ENCODE data around the gene SMIM44.
"Not testable (repeated sequence)": the region's sequence is repeated elsewhere in the genome, so short reads cannot be mapped to it uniquely, and the experiment has no call there.

The SMIM44 gene

GRCh38 chr19:3456925-3457527 is 26.2 kb downstream of the SMIM44 start:
- no peak for DNase-seq

DNA sequence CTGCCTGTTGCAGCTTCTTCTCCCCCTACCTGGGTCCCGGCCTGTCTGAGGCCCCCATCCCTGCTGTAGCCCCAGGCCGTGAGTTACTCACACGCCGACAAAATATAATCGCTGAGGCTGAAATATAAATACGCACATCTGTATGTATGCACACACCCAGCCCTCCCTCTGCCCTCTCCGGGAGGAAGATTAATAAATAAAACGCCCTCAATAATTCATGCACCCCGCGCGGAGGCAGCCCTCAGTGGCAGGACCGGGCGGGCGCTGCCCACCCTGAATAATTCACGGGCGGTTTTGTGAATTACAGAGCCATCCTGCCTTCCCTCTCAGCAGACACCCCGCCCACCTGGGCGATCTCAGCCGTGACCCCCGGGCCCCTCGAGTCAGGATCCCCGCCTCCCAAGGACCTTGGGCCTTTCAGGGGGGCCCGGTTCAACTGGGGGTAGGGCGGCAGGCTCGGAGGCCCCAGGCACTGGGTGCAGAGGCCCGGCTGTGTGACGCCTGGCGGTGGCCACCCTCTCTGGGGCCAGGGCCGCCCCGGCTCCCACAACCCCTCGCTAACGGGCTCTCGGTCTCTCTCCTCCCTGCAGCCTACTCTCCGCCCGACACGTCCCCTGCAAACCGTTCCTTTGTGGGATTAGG is 27.2 kb downstream of the SMIM44 start:
- DNase-seq, result no peak

GRCh38 chr19:3455393-3455955 is 27.8 kb downstream of the SMIM44 start:
- no peak for DNase-seq

GRCh38 chr19:3454656-3455392 is 28.4 kb downstream of the SMIM44 start:
- DNase-seq, result no peak

DNA sequence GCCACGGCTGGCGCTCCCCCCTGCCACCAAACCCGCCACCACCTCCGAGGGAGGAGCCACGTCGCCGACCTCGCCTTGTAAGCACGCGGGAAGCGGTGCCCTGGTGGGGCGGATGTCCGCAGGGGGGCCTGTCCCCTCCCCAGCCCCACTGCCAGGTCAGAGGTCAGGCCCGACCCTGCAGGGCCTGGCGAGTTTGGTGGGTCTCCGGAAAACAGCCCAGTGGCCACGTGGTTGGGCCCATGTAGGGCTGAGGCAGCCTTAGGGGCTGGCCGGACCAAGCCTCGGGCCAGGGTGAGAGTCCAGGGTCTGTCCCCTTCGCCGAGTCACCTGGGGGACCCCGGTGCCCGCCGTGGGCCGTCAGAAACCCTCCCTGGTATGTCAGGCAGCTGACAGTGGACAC is 29.4 kb downstream of the SMIM44 start:
- no peak for DNase-seq

- DNase-seq, result not testable (repeated sequence)
Measured at GRCh38 chr19:3452942-3453214, 30.4 kb downstream of the SMIM44 start.

DNA sequence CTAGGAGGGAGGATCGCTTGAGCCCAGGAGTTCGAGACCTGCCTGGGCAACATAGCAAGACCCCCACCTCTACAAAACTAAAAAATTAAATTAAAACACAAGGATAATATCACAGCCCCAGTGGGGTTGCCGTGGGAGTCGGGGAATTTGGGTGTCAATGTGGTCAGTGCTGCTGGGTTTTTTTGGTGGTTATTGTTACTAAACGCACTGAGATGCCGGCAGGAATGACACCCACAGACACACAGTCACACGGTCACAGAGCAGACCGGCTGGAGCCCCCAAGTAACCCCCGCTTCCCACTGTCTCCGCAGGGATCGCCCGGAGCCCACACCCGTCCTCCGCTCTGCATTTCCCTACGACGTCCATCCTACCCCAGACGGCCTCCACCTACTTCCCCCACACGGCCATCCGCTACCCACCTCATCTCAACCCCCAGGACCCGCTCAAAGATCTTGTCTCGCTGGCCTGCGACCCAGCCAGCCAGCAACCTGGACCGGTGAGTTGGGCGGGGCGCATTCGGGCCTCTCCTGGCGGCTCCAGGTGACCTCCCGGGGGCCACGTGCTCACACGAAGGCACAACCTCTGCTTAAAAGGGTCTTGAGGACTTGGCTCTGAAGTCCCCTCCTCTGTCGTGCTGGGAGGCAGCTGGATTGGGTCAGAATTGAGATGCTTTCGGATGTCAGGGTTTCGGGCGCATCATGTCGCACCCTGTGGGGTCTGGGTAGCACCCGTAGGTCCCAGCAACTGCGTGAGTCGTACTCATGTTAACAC is 30.9 kb downstream of the SMIM44 start:
- no peak for DNase-seq

- no peak for DNase-seq
Measured at GRCh38 chr19:3451451-3451866, 31.8 kb downstream of the SMIM44 start.

- no peak for DNase-seq
Measured at GRCh38 chr19:3450796-3451411, 32.3 kb downstream of the SMIM44 start.

DNA sequence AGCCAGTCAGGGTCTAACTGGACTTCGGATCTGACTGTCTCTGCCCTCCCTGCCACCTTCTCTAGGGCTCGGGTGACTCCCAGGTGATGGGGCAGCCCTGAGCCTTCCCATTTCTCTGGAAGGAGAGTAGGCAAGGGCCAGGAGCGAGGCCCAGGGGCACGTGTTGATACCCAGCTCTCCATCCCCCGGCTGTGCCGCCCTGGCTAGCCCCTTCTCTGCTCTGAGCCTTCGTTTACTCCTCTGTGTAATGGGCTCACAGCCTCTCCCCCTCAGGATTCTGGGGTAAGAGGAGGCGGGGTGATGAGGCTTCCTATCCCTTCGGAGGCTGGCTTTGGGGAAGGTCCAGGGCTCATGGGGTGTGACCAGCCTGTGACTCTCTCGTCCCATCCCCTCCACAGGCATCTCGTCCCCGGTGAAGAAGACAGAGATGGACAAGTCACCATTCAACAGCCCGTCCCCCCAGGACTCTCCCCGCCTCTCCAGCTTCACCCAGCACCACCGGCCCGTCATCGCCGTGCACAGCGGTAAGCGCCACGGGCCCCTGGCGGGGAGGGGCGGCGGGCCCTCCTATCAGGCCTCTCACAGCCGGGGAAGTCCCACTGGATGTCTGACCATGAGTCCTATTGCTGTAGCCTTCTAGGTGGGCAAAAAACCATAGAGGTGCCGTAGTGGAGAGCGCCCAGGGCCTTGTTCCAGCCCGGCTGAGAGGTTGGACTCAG is 34.5 kb downstream of the SMIM44 start:
- no peak for DNase-seq

DNA sequence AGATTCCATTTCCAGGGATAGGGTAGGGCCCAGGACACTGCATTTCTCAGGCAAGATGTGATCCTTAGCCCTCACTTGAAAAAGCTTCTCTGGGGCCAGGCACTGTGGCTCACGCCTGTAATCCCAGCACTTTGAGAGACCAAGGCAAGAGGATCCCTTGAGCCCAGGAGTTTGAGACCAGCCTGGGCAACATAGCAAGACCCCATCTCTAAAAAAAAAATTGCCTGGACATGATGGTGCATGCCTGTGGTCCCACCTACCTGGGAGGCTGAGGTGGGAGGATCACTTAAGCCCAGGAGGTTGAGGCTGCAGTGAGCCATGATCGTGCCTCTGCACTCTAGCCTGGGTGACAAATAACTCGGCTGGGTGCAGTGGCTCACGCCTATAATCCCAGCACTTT is 36.6 kb downstream of the SMIM44 start:
- not testable (repeated sequence) for DNase-seq

GRCh38 chr19:3444695-3445234 is 38.5 kb downstream of the SMIM44 start:
- DNase-seq, result no peak

GRCh38 chr19:3443840-3444694 is 39.2 kb downstream of the SMIM44 start:
- no peak for DNase-seq

DNA sequence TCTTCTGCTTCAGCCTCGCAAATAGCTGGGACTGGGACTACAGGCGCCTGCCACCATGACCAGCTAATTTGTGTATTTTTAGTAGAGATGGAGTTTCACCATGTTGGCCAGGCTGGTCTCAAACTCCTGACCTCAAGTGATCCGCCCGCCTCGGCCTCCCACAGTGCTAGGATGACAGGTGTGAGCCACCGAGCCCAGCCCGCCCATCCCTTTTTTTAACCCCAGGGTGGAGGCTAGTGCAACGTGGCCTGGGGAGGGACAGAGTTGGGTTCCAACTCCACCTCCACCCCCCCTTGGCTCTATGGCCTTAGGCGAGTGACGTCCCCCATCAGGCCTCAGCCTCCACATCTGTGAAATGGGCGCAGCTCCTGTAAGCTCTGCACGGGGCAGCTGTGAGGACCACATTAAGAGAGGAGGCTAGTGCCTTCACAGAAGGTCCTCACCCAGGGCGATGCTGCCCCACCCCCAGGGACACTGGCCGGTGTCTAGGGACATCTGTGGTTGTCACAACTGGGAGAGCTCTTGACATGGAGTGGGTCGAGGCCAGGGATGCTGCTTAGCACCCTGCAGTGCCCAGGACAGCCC is 40.7 kb downstream of the SMIM44 start:
- DNase-seq, result no peak

GRCh38 chr19:3441986-3442329 is 41.3 kb downstream of the SMIM44 start:
- no peak for DNase-seq

DNA sequence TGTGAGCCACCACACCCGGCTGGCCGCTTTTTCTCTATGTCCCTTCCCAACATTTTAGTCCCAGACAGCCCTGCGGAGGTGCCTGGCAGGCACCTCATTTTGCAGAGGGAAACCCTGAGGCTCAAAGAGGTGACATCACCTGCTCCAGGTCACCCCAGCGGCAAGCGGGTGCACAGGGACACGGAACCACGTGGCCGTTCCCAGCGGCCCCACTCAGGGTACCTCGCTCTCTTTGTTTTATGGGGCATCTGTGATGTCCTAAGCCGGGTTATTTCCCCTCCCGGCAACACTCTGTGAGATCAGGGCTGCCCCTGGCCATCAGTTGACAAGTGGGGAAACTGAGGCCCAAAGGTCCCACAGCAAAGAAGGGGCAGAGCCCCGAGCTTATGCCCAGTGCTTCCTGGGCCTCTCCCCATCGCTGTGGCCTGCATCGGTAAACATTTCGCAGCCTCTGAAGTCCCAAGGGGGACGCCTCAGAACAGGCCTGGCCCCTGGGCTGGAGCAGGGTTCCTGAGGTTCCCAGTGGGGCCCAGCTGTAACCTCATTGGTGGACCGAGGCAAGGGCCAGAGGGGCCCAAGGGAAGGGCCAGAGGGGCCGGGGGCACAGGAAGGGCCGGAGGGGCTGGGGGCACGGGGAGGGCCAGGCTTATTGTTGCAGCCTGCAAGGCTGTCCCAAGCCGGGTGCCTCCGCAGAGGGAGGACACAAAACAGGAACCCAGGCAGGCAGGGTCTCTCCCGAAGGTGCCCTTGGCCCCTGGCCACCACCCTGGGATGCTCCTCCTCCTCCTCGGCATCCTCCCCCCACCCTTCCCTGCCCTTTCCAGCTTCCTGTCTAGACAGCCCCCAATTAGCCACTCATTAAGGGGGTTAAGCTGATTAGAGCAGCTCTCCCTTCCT is 41.9 kb downstream of the SMIM44 start:
- DNase-seq, result no peak

DNA sequence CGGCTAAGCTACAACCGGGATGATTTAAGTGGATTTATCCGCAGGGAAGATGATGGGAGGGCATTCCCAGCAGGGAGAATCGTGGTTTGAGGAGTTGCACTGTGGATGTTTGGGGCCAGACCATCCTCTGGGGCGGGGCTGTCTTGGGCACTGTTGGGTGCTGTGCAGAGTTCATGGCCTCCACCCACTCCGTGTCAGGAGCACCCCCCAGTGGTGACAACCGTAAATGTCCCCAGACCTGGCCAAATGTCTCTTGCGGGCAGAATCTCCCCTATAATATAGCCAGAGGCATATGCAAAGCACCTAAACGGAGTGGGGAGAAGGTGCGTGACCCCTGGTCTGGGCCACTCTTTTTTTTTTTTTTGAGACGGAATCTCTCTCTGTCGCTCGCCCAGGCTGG is 43.2 kb downstream of the SMIM44 start:
- peak; percentile 45 for DNase-seq

- peak; percentile 92 for DNase-seq
Measured at GRCh38 chr19:3434630-3435553, 48.3 kb downstream of the SMIM44 start.
